ENCODE data around the gene EIF4G1.

EIF4G1 gene

DNA sequence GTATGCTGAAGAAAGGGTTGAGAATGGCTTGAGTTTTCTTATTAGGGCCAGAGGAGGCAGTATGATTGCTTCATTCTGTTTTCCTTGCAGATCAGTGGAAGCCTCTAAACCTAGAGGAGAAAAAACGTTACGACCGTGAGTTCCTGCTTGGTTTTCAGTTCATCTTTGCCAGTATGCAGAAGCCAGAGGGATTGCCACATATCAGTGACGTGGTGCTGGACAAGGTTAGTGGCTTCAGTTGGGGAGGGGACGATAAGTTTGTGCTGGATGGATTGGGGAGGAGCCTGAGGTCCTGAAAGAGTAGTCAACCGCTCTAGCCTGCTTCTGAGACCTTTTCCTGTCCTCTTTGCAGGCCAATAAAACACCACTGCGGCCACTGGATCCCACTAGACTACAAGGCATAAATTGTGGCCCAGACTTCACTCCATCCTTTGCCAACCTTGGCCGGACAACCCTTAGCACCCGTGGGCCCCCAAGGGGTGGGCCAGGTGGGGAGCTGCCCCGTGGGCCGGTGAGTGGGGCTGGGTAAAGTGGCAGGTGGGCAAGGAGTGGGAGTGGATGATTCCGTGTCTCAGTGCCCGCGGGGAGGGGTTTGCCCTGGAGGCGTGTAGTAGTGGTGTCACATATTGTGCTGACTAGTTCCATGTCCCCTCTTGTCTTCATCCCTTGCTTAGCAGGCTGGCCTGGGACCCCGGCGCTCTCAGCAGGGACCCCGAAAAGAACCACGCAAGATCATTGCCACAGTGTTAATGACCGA lies 8.5 kb downstream of the EIF4G1 start:
- H2AFZ ChIP-seq (ENCODE audit: low read depth, low read length) = no peak overlapping the region
- peaks cover 90% of the 10 kb centered on the region for H4K20me1 ChIP-seq (ENCODE audit: insufficient read depth, low read length)
- no peak for TF ChIP-seq EZH2 (IDR thresholded peaks at IDR 0.05; ENCODE audit: borderline replicate concordance, low read depth, low read length, severe bottlenecking)
- TF ChIP-seq CTCF (IDR thresholded peaks at IDR 0.05; ENCODE audit: borderline replicate concordance, extremely low read depth, low read length, poor library complexity, severe bottlenecking) = no peak
- H3K4me3 ChIP-seq (ENCODE audit: low read depth in 1 of 2, low read length in 2 of 2) = no peak overlapping the region
- no peaks in the 10 kb centered on the region for H3K9me3 ChIP-seq (ENCODE audit: insufficient read depth, low read length, severe bottlenecking)
- H3K36me3 ChIP-seq (ENCODE audit: insufficient read depth, low read length) = peaks cover 97% of the 10 kb centered on the region
- DNase-seq (no peak), ATAC-seq (ENCODE audit: insufficient read depth, low read depth) (no peak)
- H3K79me2 ChIP-seq (ENCODE audit: insufficient read depth, low read length) = peaks cover 68% of the 10 kb centered on the region
- H3K4me2 ChIP-seq (ENCODE audit: insufficient read depth, low read length) = no peak overlapping the region
- peaks cover 12% of the 10 kb centered on the region; the same call in 1 of the 2 replicates for H3K4me1 ChIP-seq (ENCODE audit: insufficient read depth, low read length)
- no peaks in the 10 kb centered on the region for H3K27me3 ChIP-seq (ENCODE audit: insufficient read depth, low read length, poor library complexity)
- H3K9ac ChIP-seq (ENCODE audit: low read depth, low read length) = no peak overlapping the region
- H3K27ac ChIP-seq (ENCODE audit: low read length) = no peak overlapping the region

DNA sequence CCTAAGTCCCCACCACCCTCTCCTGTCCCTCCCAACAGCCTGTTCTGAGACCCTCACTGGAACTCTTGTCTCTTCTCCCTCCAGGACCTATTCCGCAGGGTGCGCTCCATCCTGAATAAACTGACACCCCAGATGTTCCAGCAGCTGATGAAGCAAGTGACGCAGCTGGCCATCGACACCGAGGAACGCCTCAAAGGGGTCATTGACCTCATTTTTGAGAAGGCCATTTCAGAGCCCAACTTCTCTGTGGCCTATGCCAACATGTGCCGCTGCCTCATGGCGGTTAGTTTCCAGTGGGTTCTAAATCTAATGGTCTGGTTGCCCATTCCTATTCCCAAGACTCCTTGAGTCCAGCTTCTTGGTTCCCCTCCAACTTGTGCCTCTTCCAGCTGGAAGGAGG lies 9.3 kb downstream of the EIF4G1 start:
- Histone ChIP-seq H3K36me3 (ENCODE audit: insufficient read depth, low read length) (peaks cover 99% of the 10 kb centered on the region), H3K4me2 (ENCODE audit: insufficient read depth, low read length) (no peak overlapping the region), H3K27me3 (ENCODE audit: insufficient read depth, low read length, poor library complexity) (no peaks in the 10 kb centered on the region), H3K9me3 (ENCODE audit: insufficient read depth, low read length, severe bottlenecking) (no peaks in the 10 kb centered on the region), H3K27ac (ENCODE audit: low read length) (no peak overlapping the region), H3K79me2 (ENCODE audit: insufficient read depth, low read length) (peaks cover 60% of the 10 kb centered on the region), H3K9ac (ENCODE audit: low read depth, low read length) (no peak overlapping the region), H3K4me1 (ENCODE audit: insufficient read depth, low read length) (peaks cover 7% of the 10 kb centered on the region; the same call in 1 of the 2 replicates), H4K20me1 (ENCODE audit: insufficient read depth, low read length) (peaks cover 89% of the 10 kb centered on the region), H2AFZ (ENCODE audit: low read depth, low read length) (no peak overlapping the region), H3K4me3 (ENCODE audit: low read depth in 1 of 2, low read length in 2 of 2) (no peak overlapping the region)
- DNase-seq = no peak
- no peak for ATAC-seq (ENCODE audit: insufficient read depth, low read depth)
- TF ChIP-seq CTCF (IDR thresholded peaks at IDR 0.05; ENCODE audit: borderline replicate concordance, extremely low read depth, low read length, poor library complexity, severe bottlenecking) (no peak), EZH2 (IDR thresholded peaks at IDR 0.05; ENCODE audit: borderline replicate concordance, low read depth, low read length, severe bottlenecking) (no peak)

DNA sequence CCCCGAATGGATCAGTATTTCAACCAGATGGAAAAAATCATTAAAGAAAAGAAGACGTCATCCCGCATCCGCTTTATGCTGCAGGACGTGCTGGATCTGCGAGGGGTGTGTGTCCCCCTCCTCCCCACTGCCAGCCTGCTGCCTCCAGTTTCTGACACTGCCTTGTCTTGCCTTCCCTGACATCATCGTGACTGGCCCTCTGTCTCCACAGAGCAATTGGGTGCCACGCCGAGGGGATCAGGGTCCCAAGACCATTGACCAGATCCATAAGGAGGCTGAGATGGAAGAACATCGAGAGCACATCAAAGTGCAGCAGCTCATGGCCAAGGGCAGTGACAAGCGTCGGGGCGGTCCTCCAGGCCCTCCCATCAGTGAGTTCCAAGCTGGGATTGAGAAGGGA lies 10.9 kb downstream of the EIF4G1 start:
- no peak overlapping the region for H2AFZ ChIP-seq (ENCODE audit: low read depth, low read length)
- no peak overlapping the region for H3K4me3 ChIP-seq (ENCODE audit: low read depth in 1 of 2, low read length in 2 of 2)
- H3K4me1 ChIP-seq (ENCODE audit: insufficient read depth, low read length) = no peaks in the 10 kb centered on the region
- no peaks in the 10 kb centered on the region for H3K9me3 ChIP-seq (ENCODE audit: insufficient read depth, low read length, severe bottlenecking)
- peaks cover 47% of the 10 kb centered on the region for H3K79me2 ChIP-seq (ENCODE audit: insufficient read depth, low read length)
- H3K36me3 ChIP-seq (ENCODE audit: insufficient read depth, low read length) = peaks cover 100% of the 10 kb centered on the region
- no peak overlapping the region for H3K4me2 ChIP-seq (ENCODE audit: insufficient read depth, low read length)
- no peak for TF ChIP-seq CTCF (IDR thresholded peaks at IDR 0.05; ENCODE audit: borderline replicate concordance, extremely low read depth, low read length, poor library complexity, severe bottlenecking)
- no peak for TF ChIP-seq EZH2 (IDR thresholded peaks at IDR 0.05; ENCODE audit: borderline replicate concordance, low read depth, low read length, severe bottlenecking)
- no peak overlapping the region for H3K9ac ChIP-seq (ENCODE audit: low read depth, low read length)
- H4K20me1 ChIP-seq (ENCODE audit: insufficient read depth, low read length) = peaks cover 77% of the 10 kb centered on the region
- ATAC-seq (ENCODE audit: insufficient read depth, low read depth) = no peak
- DNase-seq = no peak
- no peaks in the 10 kb centered on the region for H3K27me3 ChIP-seq (ENCODE audit: insufficient read depth, low read length, poor library complexity)
- H3K27ac ChIP-seq (ENCODE audit: low read length) = no peak overlapping the region

Measured in DND-41 (cell line).